HepG2 (cell line): Measurements from ENCODE around the gene MICB. TPM values are rescaled to one million over a fixed set of nuclear protein-coding genes. Genes with fewer than 3 reads are reported as not detected.

Experiments
- AGO1 ChIP-seq: fragments of 200-400 bp; formaldehyde crosslinking; IDR thresholded peaks from 2 replicates; pipeline ENCODE4 v1.6.1; 2017; ENCODE audit warnings: mild to moderate bottlenecking, low read depth, low read length, moderate library complexity; ENCODE audit not compliant: poor library complexity, severe bottlenecking
- ETS1 ChIP-seq: sonication (generic); formaldehyde crosslinking; IDR thresholded peaks from 2 replicates; pipeline ENCODE4 v1.4.0; 2020; ENCODE audit warnings: missing genetic modification reagents
- HOXA3 ChIP-seq: sonication (generic); formaldehyde crosslinking; IDR thresholded peaks from 2 replicates; pipeline ENCODE4 v1.5.0; 2020; ENCODE audit warnings: missing genetic modification reagents
- MTF1 ChIP-seq: sonication (generic); formaldehyde crosslinking; IDR thresholded peaks from 2 replicates; pipeline ENCODE4 v1.5.0; 2020; ENCODE audit warnings: missing genetic modification reagents
- PAWR ChIP-seq: sonication (generic); formaldehyde crosslinking; IDR thresholded peaks from 2 replicates; pipeline ENCODE4 v1.4.0; 2020; ENCODE audit warnings: missing genetic modification reagents, mild to moderate bottlenecking, borderline replicate concordance
- SATB2 ChIP-seq: sonication (generic); formaldehyde crosslinking; IDR thresholded peaks from 2 replicates; pipeline ENCODE4 v1.5.0; 2020; ENCODE audit warnings: missing genetic modification reagents
- SOX6 ChIP-seq, 2 experiments: fragments of 450-650 bp in 1 of 2; sonication (generic) in 1 of 2; formaldehyde crosslinking in 1 of 2; IDR thresholded peaks; 2 replicates each; pipeline versions ENCODE4 v1.4.0 to v1.6.1; 2017 to 2020; ENCODE audit warnings: antibody characterized with exemption in 1 of 2, mild to moderate bottlenecking in 1 of 2, missing genetic modification reagents in 1 of 2
- TARDBP ChIP-seq: sonication (generic); formaldehyde crosslinking; IDR thresholded peaks from 2 replicates; pipeline ENCODE4 v1.8.0; 2022; ENCODE audit warnings: mild to moderate bottlenecking, missing genetic modification reagents
- ZNF264 ChIP-seq: sonication (generic); formaldehyde crosslinking; IDR thresholded peaks from 2 replicates; pipeline ENCODE4 v1.4.0; 2020; ENCODE audit warnings: missing genetic modification reagents
- ZNF768 ChIP-seq: sonication (generic); formaldehyde crosslinking; IDR thresholded peaks from 2 replicates; pipeline ENCODE4 v1.4.0; 2020; ENCODE audit warnings: missing genetic modification reagents
- ZNF800 ChIP-seq: sonication (generic); formaldehyde crosslinking; IDR thresholded peaks from 2 replicates; pipeline ENCODE4 v1.4.0; 2020; ENCODE audit warnings: missing genetic modification reagents
- polyA plus RNA-seq, 8 experiments: library from polyadenylated mRNA; depleted of rRNA in 3 of 8; stranded (reverse) in 7 of 8; unstranded in 1 of 8; fragments of >200 nt; fragmentation: Illumina TruSeq in 4 of 8; extraction: Trizol in 4 of 8; gene quantifications; 2 replicates each; pipeline versions ENCODE4 v1.2.1 to v1.2.3, GENCODE V29; 2011 to 2016; ENCODE audit warnings: low read depth in 4 of 8, missing spikeins in 1 of 8, mixed read lengths in 1 of 8; ENCODE audit not compliant: insufficient read depth in 1 of 8
- total RNA-seq, 5 experiments: library from RNA; depleted of rRNA; stranded (reverse); fragments of >200 nt; fragmentation: Illumina TruSeq; extraction: Trizol; gene quantifications; 2 replicates each; pipeline ENCODE4 v1.2.3, GENCODE V29; 2016; ENCODE audit warnings: low read depth in 1 of 5
- TF ChIP-seq, protein P1 (sequence below): sonication (generic); formaldehyde crosslinking; IDR thresholded peaks from 2 replicates; pipeline ENCODE4 v1.5.1; 2020; ENCODE audit warnings: mild to moderate bottlenecking, missing genetic modification reagents, moderate library complexity
- TF ChIP-seq, protein P2 (sequence below): sonication (generic); formaldehyde crosslinking; IDR thresholded peaks from 2 replicates; pipeline ENCODE4 v1.4.0; 2020; ENCODE audit warnings: missing genetic modification reagents
- TF ChIP-seq, protein P3 (sequence below): sonication (generic); formaldehyde crosslinking; conservative IDR thresholded peaks from 2 replicates; pipeline ENCODE4 v1.5.0; 2020; ENCODE audit warnings: missing genetic modification reagents

Gene MICB
- total and polyA plus RNA-seq, 2 of the 13 experiments (the other 11 are each of a cell fraction or from before 2014, with no cell fraction given): 12.5 to 12.8 TPM

DNA sequence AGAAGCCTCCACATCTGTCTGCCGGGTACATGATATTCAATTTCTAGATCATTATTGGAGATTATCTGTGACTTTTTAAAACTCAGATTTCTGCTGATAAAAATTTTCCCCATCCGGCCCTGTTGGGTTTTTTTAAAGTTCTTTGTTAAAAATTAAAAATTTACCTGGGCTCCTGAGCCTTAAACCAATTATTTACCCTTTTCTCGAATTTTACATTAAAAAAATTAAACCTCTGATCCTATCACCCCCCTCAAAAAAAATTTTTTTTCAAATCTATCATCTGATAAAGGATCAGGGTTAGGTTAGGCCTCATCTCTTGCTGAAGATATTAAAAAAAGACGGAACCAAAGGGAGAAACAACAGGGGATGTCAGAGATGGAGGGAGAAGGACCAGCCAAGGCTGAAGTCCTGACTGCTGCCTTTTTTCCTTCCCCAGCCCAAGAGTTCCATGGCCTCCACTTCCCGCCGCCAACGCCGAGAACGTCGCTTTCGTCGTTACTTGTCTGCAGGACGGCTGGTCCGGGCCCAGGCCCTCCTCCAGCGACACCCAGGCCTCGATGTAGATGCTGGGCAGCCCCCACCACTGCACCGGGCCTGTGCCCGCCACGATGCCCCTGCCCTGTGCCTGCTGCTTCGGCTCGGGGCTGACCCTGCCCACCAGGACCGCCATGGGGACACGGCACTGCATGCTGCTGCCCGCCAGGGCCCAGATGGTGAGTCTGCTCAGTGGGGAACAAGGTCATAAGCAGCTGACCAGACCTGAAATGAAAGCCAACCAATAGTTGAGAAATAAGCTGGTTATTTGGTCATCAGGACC lies 50.0 kb downstream of the MICB start (continued):
- TF ChIP-seq ZNF800 (CRISPR knock-in tag) (no peak), TARDBP (no peak), SOX6 (IDR thresholded peaks at IDR 0.05) (no peak), SOX6 (CRISPR knock-in tag; IDR thresholded peaks at IDR 0.05) (no peak), MTF1 (CRISPR knock-in tag) (no peak), SATB2 (CRISPR knock-in tag) (no peak), ETS1 (CRISPR knock-in tag) (no peak), PAWR (CRISPR knock-in tag) (no peak), HOXA3 (CRISPR knock-in tag) (no peak), ZNF768 (CRISPR knock-in tag) (peak; percentile 72; the same call in 1 of the 2 replicates), ZNF264 (CRISPR knock-in tag) (no peak), AGO1 (no peak)
- TF ChIP-seq, protein P1, sequence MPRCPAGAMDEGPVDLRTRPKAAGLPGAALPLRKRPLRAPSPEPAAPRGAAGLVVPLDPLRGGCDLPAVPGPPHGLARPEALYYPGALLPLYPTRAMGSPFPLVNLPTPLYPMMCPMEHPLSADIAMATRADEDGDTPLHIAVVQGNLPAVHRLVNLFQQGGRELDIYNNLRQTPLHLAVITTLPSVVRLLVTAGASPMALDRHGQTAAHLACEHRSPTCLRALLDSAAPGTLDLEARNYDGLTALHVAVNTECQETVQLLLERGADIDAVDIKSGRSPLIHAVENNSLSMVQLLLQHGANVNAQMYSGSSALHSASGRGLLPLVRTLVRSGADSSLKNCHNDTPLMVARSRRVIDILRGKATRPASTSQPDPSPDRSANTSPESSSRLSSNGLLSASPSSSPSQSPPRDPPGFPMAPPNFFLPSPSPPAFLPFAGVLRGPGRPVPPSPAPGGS: no peak
- TF ChIP-seq, protein P2, sequence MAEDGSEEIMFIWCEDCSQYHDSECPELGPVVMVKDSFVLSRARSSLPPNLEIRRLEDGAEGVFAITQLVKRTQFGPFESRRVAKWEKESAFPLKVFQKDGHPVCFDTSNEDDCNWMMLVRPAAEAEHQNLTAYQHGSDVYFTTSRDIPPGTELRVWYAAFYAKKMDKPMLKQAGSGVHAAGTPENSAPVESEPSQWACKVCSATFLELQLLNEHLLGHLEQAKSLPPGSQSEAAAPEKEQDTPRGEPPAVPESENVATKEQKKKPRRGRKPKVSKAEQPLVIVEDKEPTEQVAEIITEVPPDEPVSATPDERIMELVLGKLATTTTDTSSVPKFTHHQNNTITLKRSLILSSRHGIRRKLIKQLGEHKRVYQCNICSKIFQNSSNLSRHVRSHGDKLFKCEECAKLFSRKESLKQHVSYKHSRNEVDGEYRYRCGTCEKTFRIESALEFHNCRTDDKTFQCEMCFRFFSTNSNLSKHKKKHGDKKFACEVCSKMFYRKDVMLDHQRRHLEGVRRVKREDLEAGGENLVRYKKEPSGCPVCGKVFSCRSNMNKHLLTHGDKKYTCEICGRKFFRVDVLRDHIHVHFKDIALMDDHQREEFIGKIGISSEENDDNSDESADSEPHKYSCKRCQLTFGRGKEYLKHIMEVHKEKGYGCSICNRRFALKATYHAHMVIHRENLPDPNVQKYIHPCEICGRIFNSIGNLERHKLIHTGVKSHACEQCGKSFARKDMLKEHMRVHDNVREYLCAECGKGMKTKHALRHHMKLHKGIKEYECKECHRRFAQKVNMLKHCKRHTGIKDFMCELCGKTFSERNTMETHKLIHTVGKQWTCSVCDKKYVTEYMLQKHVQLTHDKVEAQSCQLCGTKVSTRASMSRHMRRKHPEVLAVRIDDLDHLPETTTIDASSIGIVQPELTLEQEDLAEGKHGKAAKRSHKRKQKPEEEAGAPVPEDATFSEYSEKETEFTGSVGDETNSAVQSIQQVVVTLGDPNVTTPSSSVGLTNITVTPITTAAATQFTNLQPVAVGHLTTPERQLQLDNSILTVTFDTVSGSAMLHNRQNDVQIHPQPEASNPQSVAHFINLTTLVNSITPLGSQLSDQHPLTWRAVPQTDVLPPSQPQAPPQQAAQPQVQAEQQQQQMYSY (CRISPR knock-in tag): no peak
- TF ChIP-seq, protein P3, sequence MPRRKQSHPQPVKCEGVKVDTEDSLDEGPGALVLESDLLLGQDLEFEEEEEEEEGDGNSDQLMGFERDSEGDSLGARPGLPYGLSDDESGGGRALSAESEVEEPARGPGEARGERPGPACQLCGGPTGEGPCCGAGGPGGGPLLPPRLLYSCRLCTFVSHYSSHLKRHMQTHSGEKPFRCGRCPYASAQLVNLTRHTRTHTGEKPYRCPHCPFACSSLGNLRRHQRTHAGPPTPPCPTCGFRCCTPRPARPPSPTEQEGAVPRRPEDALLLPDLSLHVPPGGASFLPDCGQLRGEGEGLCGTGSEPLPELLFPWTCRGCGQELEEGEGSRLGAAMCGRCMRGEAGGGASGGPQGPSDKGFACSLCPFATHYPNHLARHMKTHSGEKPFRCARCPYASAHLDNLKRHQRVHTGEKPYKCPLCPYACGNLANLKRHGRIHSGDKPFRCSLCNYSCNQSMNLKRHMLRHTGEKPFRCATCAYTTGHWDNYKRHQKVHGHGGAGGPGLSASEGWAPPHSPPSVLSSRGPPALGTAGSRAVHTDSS (CRISPR knock-in tag): no peak
